Measurements from ENCODE around the gene RUNX3. TPM values are rescaled to one million over a fixed set of nuclear protein-coding genes. Genes with fewer than 3 reads are reported as not detected.

Gene RUNX3
- total RNA-seq (2022; extraction: Qiagen RNA extraction) = 4.2 to 5.5 TPM (median 5.4 TPM) in 5 replicates

DNA sequence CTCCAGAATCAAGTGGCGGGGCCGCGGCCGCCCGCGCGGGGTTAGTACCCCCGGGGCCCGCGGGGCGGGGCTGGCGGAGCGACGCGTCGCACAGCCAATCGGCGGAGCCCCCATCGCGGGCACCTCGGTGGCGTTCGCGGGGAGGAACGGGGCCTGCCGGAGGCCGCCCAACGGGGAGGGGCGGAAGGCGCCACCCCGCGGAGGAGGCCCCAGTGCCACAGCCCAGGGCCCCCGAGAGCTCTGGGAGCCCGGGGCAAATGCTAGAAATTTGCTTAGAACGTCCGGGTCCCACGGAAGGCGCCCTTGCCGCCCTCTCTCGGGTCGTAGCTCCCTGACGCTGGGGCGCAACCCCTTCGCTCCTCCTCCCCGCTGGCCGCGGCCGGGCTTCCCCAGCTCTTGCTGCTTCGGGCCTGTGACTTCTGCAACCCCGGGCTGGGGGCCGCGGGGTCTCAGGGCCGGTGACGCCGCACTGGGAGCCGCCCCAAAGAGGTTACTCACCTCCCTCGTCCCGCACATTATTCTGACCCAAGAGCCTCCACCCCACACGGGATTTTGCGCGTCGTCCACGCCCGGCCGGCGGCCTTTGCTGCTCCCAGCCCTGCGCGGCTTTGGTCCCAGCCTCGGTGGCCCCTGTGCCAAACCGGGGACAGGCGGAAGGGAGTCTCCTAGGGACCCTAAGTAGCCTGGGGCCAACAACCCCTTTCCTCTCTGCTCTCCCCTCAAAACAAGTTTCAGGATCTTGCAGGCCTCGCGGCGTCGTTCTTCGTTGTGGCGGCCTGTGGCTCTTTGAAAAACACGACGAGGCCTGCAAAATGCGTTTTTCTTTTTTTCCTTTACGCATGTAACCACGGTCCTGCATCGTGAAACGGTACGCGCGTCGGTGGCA lies at the start of gene RUNX3:
RUNX3 (minus strand) TSS at position 17 of the 886 bp plus-strand sequence. CDS start 408 bp downstream, outside the sequence.

Other genes with a start within 250 kb of the RUNX3 start
- gene CLIC4, start 184.8 kb downstream of the RUNX3 start, total RNA-seq (2022; extraction: Qiagen RNA extraction) = 36.1 to 65.3 TPM (median 51.0 TPM) in 5 replicates